Activated naive CD4-positive, alpha-beta T cell treated with anti-CD3 and anti-CD28 coated beads, Interleukin-2, amount 50 U/mL, for 72 hours (primary cell): ENCODE results near the gene PMFBP1. TPM values are rescaled to one million over a fixed set of nuclear protein-coding genes. Genes with fewer than 3 reads are reported as not detected.

ENCODE experiments used
- ATAC-seq, 2 donors: fragments of 150-1000 bp; cut with Tn5 transposase; 2 replicates each; pipeline ENCODE4 v1.10.0; 2021; ENCODE audit warnings: mild to moderate bottlenecking in 2 of 2, moderate library complexity in 2 of 2
- DNase-seq, 2 donors: peaks; one replicate each; pipeline ENCODE4 v3.0.0; 2021 to 2022; ENCODE audit warnings: low spot score in 2 of 2
- H3K27ac Mint-ChIP-seq, 2 donors: one replicate each; pipeline ENCODE4 v1.8.0; 2022; ENCODE audit warnings: mild to moderate bottlenecking in 2 of 2, mixed read lengths in 2 of 2
- H3K36me3 Mint-ChIP-seq, 2 donors: one replicate each; pipeline ENCODE4 v1.8.0; 2022; ENCODE audit warnings: mixed read lengths in 2 of 2
- H3K9me3 Mint-ChIP-seq, 2 donors: one replicate each; pipeline ENCODE4 v1.8.0; 2022; ENCODE audit warnings: mixed read lengths in 2 of 2
- total RNA-seq, 2 donors: library from RNA; stranded (reverse); gene quantifications; one replicate each; pipeline ENCODE4 v1.2.3, GENCODE V29; 2022

Gene PMFBP1
- total RNA-seq, 2 donors from 2014 or later, result 0.16 to 3.1 TPM

DNA sequence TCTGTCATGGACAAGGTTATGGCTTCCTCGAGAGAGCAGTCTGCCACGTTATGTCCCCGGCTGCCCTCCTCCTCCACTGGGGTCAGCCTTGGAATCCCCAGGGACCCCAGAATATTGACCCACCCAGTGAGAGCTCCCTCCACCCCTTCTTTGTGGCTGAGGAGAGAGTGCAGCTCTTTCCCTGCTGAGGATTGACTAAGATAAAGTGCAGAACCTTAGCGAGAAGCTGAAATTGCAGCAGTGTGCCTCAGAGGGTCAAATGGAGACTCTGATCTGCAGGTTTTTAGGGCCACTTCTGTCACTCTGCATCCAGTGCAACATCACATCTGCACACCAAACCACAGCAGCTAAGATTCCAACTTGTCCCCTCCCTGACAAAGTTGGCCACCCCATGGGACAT lies 25.6 kb upstream of the PMFBP1 start:
- no peaks in the 10 kb centered on the region for H3K36me3 Mint-ChIP-seq
- ATAC-seq (no peak), DNase-seq (no peak)
- H3K9me3 Mint-ChIP-seq, result no peaks in the 10 kb centered on the region
- H3K27ac Mint-ChIP-seq, result no peak overlapping the region

DNA sequence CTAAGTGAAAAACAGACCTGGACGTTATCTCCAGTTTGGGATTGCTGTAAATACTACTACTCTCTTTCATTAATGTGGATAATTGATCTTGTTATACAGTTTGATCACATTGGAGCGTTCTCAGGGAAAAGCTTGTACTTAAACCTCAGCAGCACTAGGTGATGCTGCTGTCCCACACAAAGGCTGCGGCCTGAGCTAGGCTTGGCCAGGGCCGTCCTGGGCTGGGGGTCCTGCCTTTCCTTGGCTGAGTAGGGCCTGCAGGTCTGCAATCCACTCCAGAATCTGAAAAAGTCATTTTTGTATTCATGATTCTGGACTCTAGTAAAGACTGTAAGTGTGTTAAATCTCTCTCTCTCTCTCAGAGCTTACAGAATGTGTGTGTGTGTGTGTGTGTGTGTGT lies 23.7 kb upstream of the PMFBP1 start:
- DNase-seq (no peak), ATAC-seq (no peak)
- Mint-ChIP-seq H3K27ac (no peak overlapping the region), H3K36me3 (no peaks in the 10 kb centered on the region), H3K9me3 (no peaks in the 10 kb centered on the region)

DNA sequence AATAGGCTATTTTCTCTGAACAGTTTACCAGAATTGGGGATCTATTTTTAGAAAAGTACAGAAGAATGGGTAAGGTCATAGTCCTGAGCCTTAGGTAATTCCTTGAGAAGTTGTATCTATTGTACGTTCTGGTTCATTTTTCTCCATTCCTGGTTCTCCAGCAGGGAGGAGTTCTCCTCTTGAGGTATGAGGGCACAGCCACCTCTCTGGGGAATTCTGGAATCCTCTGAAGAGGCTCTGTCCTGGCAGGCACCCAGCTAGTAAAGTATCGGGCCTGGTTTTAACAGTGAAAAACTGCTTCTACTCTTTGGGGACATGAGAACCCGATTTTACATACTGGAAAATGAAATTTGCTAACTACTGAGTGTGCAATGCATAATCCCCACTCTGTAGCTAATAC lies 19.6 kb upstream of the PMFBP1 start:
- Mint-ChIP-seq H3K27ac (no peak overlapping the region), H3K9me3 (no peaks in the 10 kb centered on the region), H3K36me3 (no peaks in the 10 kb centered on the region)
- DNase-seq, result no peak
- no peak for ATAC-seq

DNA sequence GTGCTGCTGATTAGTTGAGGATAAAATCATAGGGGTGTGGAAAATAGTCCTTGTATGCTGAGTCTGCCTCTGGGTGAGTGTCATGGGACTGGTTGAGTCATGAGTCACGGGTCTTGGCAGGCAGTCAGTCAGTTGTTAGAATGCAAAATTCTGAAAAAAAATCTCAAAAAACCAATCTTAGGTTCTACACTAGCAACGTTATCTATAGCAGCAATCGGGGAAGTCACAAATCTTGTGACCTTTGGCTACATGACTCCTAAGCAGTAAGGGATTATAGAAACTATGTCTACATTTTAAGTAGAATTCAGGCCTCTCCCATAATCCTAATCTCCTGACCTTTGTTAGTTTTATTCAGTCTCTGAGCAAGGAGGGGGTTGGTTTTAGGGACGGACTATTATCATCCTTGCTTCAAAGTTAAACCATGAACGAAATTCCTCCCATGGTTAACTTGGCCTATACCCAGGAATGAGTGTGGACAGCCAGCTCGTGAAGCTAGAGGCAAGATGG lies 18.0 kb upstream of the PMFBP1 start:
- no peaks in the 10 kb centered on the region for H3K9me3 Mint-ChIP-seq
- no peaks in the 10 kb centered on the region for H3K36me3 Mint-ChIP-seq
- ATAC-seq, result no peak
- H3K27ac Mint-ChIP-seq, result no peak overlapping the region
- no peak for DNase-seq

DNA sequence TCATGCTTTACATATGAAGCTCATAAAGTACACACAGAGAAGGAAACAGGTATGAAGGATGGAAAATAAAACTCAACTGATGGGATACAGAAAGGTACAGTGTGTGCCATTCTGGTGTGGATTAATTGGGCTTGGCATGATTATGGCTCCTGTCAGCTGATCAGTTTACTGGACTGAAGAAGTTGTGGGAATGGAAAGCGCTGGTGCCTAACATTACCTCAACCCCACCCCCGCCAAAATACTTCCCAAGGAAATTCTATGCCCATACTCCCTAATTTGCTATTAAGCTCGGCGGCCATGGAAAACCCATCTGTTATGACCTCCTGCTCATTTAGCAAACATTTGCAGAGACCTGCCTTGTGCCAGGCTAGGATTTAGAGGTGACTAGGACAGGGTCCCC lies 16.6 kb upstream of the PMFBP1 start:
- DNase-seq, result no peak
- Mint-ChIP-seq H3K36me3 (no peaks in the 10 kb centered on the region), H3K9me3 (no peaks in the 10 kb centered on the region), H3K27ac (no peak overlapping the region)
- no peak for ATAC-seq

DNA sequence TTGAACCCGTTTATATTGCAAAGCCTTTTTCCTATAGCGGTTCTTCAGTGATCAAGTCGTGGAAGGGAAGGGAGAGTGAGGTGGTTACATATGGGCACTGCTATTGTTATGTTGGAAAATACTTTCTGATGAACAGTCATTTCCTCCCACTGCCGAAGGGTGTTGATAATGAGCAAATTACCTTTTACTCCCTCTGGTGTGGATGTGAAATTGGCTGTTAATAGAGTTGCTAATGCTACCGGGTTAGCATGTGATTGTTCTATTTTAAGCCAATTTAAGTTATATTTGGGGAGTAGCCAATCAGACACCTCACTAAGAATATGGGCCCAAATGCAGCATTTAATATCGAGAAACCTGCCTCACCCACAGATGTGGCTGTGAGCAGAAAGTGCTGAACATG lies 15.6 kb upstream of the PMFBP1 start:
- no peak for DNase-seq
- H3K36me3 Mint-ChIP-seq, result no peaks in the 10 kb centered on the region
- H3K27ac Mint-ChIP-seq, result no peak overlapping the region
- no peaks in the 10 kb centered on the region for H3K9me3 Mint-ChIP-seq
- ATAC-seq, result no peak

DNA sequence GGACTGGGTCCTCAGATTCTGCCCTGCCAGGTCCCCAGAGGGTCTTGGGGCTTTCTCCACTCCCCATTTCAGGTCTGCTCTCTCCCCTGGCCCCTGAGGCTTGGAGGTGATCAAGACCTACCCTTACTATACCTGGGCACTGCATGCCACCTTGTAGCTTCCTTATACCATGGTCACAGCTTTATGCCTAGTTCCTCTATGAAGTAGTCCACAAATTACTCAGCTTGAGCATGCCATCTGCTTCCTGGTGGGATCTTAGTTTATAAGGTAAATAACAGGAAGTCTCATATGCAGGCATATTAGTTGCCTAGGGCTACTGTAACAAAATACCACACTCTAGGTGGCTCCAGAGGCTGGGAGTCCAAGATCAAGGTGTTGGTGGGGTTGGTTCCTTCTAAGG lies 11.0 kb upstream of the PMFBP1 start:
- Mint-ChIP-seq H3K9me3 (no peaks in the 10 kb centered on the region), H3K27ac (no peak overlapping the region), H3K36me3 (no peaks in the 10 kb centered on the region)
- DNase-seq (no peak), ATAC-seq (no peak)

DNA sequence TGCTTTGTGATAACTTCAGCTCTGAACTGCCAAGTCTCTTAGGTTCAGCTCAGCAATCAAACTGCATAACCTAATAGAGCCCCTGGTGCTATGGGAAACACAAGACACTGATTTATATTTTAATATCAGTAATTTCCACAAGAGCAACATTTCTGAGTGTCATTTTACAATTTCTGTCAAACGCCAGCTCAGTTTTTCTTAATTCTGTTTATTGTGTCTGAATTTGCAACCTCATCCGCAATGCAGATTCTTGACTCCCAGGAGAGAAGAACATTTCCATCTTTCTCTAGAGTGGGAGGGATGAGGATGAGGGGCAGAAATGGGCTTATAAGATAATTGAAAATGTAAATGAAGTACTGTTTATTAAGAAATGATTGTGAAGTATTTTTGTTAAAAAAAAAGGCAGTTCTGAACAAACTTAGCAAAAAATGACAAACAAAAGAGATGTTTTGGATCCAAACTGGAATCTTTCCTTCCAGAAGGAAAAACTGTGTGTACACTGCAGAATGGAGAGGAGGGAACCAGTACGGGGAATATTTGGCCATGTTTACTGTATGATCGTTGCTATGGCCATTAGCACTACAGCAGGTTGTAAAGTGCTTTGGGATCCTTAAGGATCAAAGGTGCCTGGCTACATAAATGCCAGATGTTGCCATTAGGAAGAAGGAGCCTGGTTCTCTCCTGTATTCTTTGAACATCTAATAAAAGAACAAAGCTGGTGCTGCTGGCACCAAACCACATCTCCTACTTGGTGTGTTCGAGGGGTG lies 7.4 kb upstream of the PMFBP1 start:
- peaks cover 0 to 8% of the 10 kb centered on the region in 2 donors for H3K9me3 Mint-ChIP-seq
- no peak overlapping the region for H3K27ac Mint-ChIP-seq
- DNase-seq (no peak), ATAC-seq (no peak)
- H3K36me3 Mint-ChIP-seq, result peaks cover 0 to 10% of the 10 kb centered on the region in 2 donors

DNA sequence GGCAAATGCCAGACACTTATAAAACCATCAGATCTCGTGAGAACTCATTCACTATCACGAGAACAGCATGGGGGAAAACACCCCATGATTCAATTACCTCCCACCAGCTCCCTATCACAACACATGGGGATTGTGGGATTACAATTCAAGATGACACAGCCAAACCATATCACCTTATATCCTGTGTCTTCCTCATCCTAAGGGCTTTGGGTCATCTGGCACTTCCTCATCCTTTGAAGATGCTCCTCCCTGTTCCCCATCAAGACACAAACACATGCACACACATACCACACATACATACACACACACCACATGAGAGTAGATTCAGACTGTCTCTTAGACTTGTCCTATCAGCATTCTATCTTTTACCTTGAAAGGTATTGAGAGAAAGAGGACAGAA lies 2.8 kb upstream of the PMFBP1 start:
- DNase-seq (no peak), ATAC-seq (peak in 1 of 2 donors; percentile 11)
- Mint-ChIP-seq H3K36me3 (peaks cover 0 to 16% of the 10 kb centered on the region in 2 donors), H3K27ac (no peak overlapping the region), H3K9me3 (peaks cover 0 to 16% of the 10 kb centered on the region in 2 donors)

DNA sequence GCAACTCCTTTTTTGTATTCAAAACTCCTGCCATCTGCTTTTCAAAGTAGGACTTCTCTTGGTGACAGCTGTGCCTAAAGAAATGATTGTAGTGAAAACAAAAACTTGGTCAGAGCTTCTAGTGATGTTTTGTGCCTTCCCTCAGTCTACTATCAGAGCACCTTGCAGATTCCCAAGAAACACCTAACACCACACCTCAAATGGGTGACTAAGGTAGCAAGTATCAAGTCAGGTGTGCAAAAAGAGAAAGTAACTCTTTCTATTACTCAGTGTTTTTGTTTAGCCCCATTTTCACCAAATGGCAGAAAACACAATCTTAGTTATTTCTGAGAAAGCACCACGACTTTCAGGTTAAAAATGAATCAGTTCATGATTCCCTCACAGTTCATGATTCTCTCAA lies 2.0 kb upstream of the PMFBP1 start:
- peak overlapping the region in 1 of 2 donors; percentile 44 for H3K27ac Mint-ChIP-seq
- peaks cover 0 to 16% of the 10 kb centered on the region in 2 donors for H3K9me3 Mint-ChIP-seq

DNA sequence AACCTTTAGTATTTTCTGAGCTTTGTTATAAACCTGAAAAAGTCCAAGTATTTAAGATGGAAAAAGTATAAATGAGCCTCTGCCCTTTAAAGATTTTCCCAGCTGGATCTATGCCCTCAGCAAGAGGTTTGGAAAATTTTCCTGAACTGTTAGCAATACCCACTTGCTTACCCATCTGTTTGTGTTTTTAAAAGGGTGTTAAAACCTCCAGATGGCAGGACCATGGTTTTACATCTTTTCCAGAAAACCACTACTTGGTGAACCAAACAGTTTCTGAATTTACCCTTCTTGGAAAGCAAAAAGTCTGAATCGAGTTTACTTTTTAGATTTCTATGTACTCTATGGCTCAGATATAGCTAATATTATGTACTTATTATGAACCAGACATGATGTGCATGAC lies 719 bp downstream of the PMFBP1 start:
- no peak for ATAC-seq
- H3K9me3 Mint-ChIP-seq, result peaks cover 0 to 8% of the 10 kb centered on the region in 2 donors
- peaks cover 0 to 16% of the 10 kb centered on the region in 2 donors for H3K36me3 Mint-ChIP-seq
- no peak overlapping the region for H3K27ac Mint-ChIP-seq
- no peak for DNase-seq

More for the DNA sequence above, 2.0 kb upstream of the PMFBP1 start:
- peak in 1 of 2 donors; percentile 69 for ATAC-seq
- peaks cover 0 to 16% of the 10 kb centered on the region in 2 donors for H3K36me3 Mint-ChIP-seq
- no peak for DNase-seq

DNA sequence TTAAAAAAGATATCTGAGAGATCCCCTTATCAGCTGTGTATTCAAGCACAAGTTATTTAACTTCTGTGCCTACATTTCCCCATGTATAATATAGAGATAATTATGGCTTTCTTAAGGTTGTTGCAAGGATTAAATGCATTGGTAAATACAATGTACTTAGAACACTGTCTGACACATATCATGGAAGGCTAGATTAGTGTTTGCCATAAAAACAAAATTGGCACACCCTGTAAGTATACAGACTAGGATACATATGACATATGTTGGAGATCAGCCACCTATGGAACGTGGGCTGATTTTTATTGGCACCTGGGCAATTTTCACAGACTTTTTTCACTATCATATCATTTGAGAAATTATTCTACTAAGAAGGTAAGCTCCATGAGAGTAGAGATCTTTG lies 2.2 kb downstream of the PMFBP1 start:
- H3K36me3 Mint-ChIP-seq, result peaks cover 0 to 9% of the 10 kb centered on the region in 2 donors

DNA sequence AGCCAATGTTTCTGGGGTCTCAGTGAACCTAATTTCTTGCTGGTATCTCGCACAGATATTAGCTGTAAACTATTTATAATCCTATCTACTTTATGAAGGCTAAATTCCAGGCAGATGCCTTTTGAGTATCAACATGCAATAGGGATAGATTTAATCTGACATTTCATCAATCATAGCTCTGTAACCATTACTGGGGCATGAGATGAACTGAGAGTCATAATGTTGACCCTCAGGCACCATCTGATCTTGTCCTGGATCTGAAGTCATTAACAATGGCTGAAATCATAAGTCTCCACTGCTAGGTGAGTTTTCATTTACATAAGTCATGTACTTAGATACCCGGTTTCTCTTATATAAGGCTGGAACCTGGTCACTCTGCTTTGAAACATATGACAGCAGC lies 3.6 kb downstream of the PMFBP1 start:
- no peak for DNase-seq
- Mint-ChIP-seq H3K36me3 (no peaks in the 10 kb centered on the region), H3K9me3 (peaks cover 0 to 3% of the 10 kb centered on the region in 2 donors), H3K27ac (no peak overlapping the region)
- no peak for ATAC-seq

More for the DNA sequence above, 2.2 kb downstream of the PMFBP1 start:
- no peak overlapping the region for H3K27ac Mint-ChIP-seq
- H3K9me3 Mint-ChIP-seq, result peaks cover 0 to 8% of the 10 kb centered on the region in 2 donors
- ATAC-seq, result no peak
- no peak for DNase-seq

DNA sequence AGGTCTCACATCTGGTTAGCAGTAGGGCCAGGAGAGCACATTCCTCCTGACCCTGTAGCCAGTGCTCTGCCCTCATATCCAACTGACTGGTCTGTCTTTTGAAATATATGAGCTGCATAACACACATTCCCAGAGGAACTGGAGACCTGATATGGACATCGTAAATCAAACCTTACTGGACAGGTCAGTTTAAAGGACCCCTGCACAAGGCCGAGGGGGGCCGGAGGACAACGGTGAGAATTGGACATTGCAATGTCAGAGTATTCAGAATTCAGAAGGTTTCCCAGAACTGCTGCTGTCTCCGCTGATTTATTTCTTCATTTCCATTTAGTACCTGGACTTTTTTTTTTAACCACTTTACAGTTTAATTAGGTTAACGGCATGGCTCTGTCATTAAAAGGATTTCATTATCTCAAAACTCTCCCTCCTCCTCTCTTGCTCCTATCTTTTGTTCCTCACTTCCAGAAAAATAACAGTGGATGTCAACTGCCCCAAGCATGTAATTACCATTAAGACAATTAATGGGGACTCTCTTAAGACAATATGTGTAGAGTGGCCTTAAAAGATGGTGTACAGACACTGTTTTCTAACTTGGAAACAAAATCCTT lies 4.9 kb downstream of the PMFBP1 start:
- Mint-ChIP-seq H3K9me3 (no peaks in the 10 kb centered on the region), H3K27ac (no peak overlapping the region), H3K36me3 (no peaks in the 10 kb centered on the region)
- no peak for ATAC-seq
- DNase-seq, result no peak

DNA sequence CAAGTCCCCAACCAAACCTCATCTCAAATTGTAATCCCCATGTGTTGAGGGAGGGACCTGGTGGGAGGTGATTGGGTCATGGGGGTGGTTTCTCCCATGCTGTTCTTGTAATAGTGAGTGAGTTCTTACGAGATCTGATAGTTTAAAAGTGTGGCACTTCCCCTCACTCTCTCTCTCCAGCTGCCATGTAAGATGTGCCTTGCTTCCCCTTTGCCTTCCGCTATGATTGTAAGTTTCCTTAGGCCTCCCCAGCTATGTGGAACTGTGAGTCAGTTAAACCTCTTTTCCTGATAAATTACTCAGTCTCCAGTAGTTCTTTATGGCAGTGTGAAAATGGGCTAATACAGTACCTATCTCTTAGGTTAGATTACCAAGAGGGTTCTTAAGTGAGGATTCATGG lies 5.8 kb downstream of the PMFBP1 start:
- Mint-ChIP-seq H3K27ac (no peak overlapping the region), H3K9me3 (no peaks in the 10 kb centered on the region), H3K36me3 (no peaks in the 10 kb centered on the region)
- no peak for DNase-seq
- no peak for ATAC-seq

DNA sequence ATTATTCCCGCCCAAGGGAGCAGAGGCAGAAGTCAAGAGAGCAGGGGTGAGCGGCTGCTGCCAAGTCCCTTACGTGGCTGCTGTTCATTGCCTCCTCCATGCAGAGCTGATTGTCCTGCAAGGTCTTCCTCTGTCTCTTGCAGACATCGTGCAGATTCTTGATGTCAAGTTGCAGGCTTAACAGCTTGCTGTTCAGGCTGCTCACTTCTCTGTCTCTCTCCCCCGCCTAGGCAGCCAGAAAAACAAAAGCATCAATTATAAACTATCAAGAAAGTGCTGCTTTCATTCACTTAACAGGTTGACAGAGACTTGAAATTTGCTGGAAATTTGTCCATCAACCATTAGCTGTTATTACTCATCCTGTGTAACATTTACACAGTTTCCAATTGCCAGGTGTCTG lies 7.3 kb downstream of the PMFBP1 start:
- Mint-ChIP-seq H3K27ac (no peak overlapping the region), H3K36me3 (no peaks in the 10 kb centered on the region), H3K9me3 (no peaks in the 10 kb centered on the region)
- no peak for ATAC-seq
- DNase-seq, result no peak

DNA sequence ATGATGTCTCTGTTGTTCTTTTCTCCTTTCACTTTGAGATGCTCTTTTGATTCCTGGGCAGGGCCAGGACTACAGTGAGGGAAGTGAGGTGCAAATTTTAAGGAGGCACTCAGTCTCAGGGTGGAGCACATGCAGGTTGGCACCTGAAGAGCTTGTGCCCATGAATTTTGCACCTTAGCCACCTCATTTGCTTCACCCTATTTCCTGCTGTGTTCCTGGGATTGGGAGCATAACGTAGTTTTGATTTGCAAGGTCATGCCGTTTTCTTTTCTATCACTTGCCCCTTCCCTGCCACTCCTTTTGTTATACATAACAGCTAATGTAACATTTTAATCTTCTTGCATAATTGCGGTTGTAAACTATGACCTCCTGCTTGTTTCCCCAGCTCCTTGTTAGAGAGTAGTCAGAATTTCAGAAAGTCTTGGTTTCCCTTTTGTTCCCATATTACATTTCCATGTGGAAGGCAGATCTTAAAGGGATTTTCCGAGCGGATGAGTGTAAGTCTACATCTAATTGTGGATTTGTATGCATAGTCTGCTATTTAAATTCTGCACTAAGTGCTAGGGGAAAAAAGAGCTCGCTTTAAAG lies 9.8 kb downstream of the PMFBP1 start:
- H3K27ac Mint-ChIP-seq, result no peak overlapping the region
- DNase-seq, result no peak
- H3K9me3 Mint-ChIP-seq, result no peaks in the 10 kb centered on the region
- no peaks in the 10 kb centered on the region for H3K36me3 Mint-ChIP-seq
- ATAC-seq, result no peak
